HepG2 (cell line): ENCODE measurements around the gene MUC22. TPM values are rescaled to one million over a fixed set of nuclear protein-coding genes. Genes with fewer than 3 reads are reported as not detected.

Source experiments
- ATAC-seq: fragments of 200-7000 bp; cut with Tn5 transposase; 3 replicates; pipeline ENCODE4 v1.9.1; 2020; ENCODE audit warnings: mild to moderate bottlenecking, moderate library complexity
- BruUV-seq: library from RNA; stranded (reverse); fragments of 400-500 nt; replicated peaks from 2 replicates; lab custom pipeline; 2021; lab: Mats Ljungman, UMichigan
- CTCF ChIA-PET: fragments of 300-600 bp; formaldehyde crosslinking; extraction: SDS; loops from one replicate; lab custom pipeline; 2021; ENCODE audit warnings: low total read pairs, inconsistent platforms, low intra/inter-chr PET ratio; lab: Yijun Ruan, JAX
- POLR2A ChIA-PET: fragments of 350-600 bp; sonication (Branson Sonifier 250); formaldehyde crosslinking; loops from one replicate; lab custom pipeline; 2020; ENCODE audit warnings: antibody characterized with exemption, inconsistent platforms; lab: Yijun Ruan, JAX
- DNase-seq: peaks from one replicate; pipeline ENCODE4 v3.0.0-alpha.2; 2015; ENCODE audit warnings: low spot score
- FAIRE-seq: peaks from 3 replicates; lab custom pipeline; 2011; peaks lifted over from hg19 to GRCh38; lab: Jason Lieb, UNC
- H2AFZ ChIP-seq: one replicate; pipeline ENCODE4 v1.6.1; 2011; ENCODE audit warnings: low read length, inconsistent platforms
- H3K27ac ChIP-seq: fragments of 300-600 bp; 3 replicates; pipeline ENCODE4 v1.8.0; 2011; ENCODE audit warnings: mixed run types, mild to moderate bottlenecking, mixed read lengths, low read length, inconsistent platforms; ENCODE audit not compliant: insufficient read depth; ENCODE audit errors: extremely low read length
- H3K27me3 ChIP-seq, 2 experiments: fragments of 200-600 bp in 1 of 2; 2 replicates in 1 of 2; 3 replicates in 1 of 2; pipeline versions ENCODE4 v1.6.0 to v1.8.0; 2011; ENCODE audit warnings: low read length in 2 of 2, mild to moderate bottlenecking in 2 of 2, moderate library complexity in 2 of 2, inconsistent platforms in 1 of 2; ENCODE audit not compliant: insufficient read depth in 2 of 2, control insufficient read depth in 1 of 2
- H3K36me3 ChIP-seq, 2 experiments: fragments of 200-600 bp in 1 of 2; replicated peaks in 1 of 2; 2 replicates in 1 of 2; 3 replicates in 1 of 2; pipeline versions ENCODE4 v1.5.1 to v1.8.0; 2011; ENCODE audit warnings: low read length in 2 of 2, inconsistent platforms in 1 of 2; ENCODE audit not compliant: insufficient read depth in 2 of 2, control insufficient read depth in 1 of 2
- H3K4me1 ChIP-seq: 2 replicates; pipeline ENCODE4 v1.5.1; 2012; ENCODE audit warnings: low read length, inconsistent platforms; ENCODE audit not compliant: insufficient read depth
- H3K4me2 ChIP-seq: 2 replicates; pipeline ENCODE4 v1.6.0; 2011; ENCODE audit warnings: low read depth, low read length, inconsistent platforms
- H3K4me3 ChIP-seq, 3 experiments: fragments of 200-600 bp in 1 of 3; sonication (generic), shearing (Covaris generic) in 1 of 3; replicated peaks in 1 of 3; 2 replicates each; pipeline ENCODE4 v1.5.1; 2011 to 2016; ENCODE audit warnings: low read length in 3 of 3, inconsistent platforms in 2 of 3, low read depth in 2 of 3, mild to moderate bottlenecking in 2 of 3, control low read depth in 1 of 3, mixed read lengths in 1 of 3; ENCODE audit not compliant: insufficient read depth in 1 of 3
- H3K79me2 ChIP-seq: one replicate; pipeline ENCODE4 v1.6.1; 2011; ENCODE audit warnings: low read length, inconsistent platforms; ENCODE audit not compliant: insufficient read depth
- H3K9ac ChIP-seq: 2 replicates; pipeline ENCODE4 v1.6.0; 2011; ENCODE audit warnings: mild to moderate bottlenecking, low read depth, low read length, inconsistent platforms; ENCODE audit not compliant: insufficient read depth
- H3K9me3 ChIP-seq: 2 replicates; pipeline ENCODE4 v1.5.1; 2012; ENCODE audit warnings: mild to moderate bottlenecking, low read length
- H4K20me1 ChIP-seq: 2 replicates; pipeline ENCODE4 v1.6.0; 2011; ENCODE audit warnings: inconsistent platforms, mild to moderate bottlenecking, low read length, moderate library complexity; ENCODE audit not compliant: insufficient read depth
- ATAD3A ChIP-seq: sonication (generic); formaldehyde crosslinking; IDR thresholded peaks from 2 replicates; pipeline ENCODE4 v1.4.0; 2020; ENCODE audit warnings: missing genetic modification reagents
- ATF5 ChIP-seq: sonication (generic); formaldehyde crosslinking; IDR thresholded peaks from 2 replicates; pipeline ENCODE4 v1.4.0; 2020; ENCODE audit warnings: mild to moderate bottlenecking, low read depth, missing genetic modification reagents
- ELK4 ChIP-seq: sonication (generic); formaldehyde crosslinking; IDR thresholded peaks from 2 replicates; pipeline ENCODE4 v1.9.0; 2021; ENCODE audit warnings: missing genetic modification reagents, borderline replicate concordance
- MAFG ChIP-seq: sonication (generic); formaldehyde crosslinking; IDR thresholded peaks from 2 replicates; pipeline ENCODE4 v1.5.1; 2020; ENCODE audit warnings: mild to moderate bottlenecking, missing genetic modification reagents
- MEIS2 ChIP-seq: sonication (generic); formaldehyde crosslinking; IDR thresholded peaks from 2 replicates; pipeline ENCODE4 v1.9.0; 2021; ENCODE audit warnings: mild to moderate bottlenecking, missing genetic modification reagents
- SP5 ChIP-seq: IDR thresholded peaks from 2 replicates; pipeline ENCODE4 v1.6.1; 2016; ENCODE audit warnings: low read depth, borderline replicate concordance
- TFE3 ChIP-seq: IDR thresholded peaks from 2 replicates; pipeline ENCODE4 v1.6.1; 2016
- TP53 ChIP-seq: sonication (generic); formaldehyde crosslinking; conservative IDR thresholded peaks from 2 replicates; pipeline ENCODE4 v1.4.0; 2020; ENCODE audit warnings: missing genetic modification reagents
- ZFAT ChIP-seq: sonication (generic); formaldehyde crosslinking; conservative IDR thresholded peaks from 2 replicates; pipeline ENCODE4 v1.8.1; 2023; ENCODE audit warnings: missing genetic modification reagents, inconsistent platforms
- ZFP62 ChIP-seq: sonication (generic); formaldehyde crosslinking; IDR thresholded peaks from 2 replicates; pipeline ENCODE4 v1.4.0; 2020; ENCODE audit warnings: missing genetic modification reagents
- ZKSCAN1 ChIP-seq: fragments of 150-350 bp; IDR thresholded peaks from 2 replicates; pipeline ENCODE4 v1.6.1; 2014; ENCODE audit warnings: low read length
- ZNF24 ChIP-seq: fragments of 450-650 bp; IDR thresholded peaks from 2 replicates; pipeline ENCODE4 v1.6.1; 2017; ENCODE audit warnings: antibody characterized with exemption, mild to moderate bottlenecking
- WGBS: methylation state at CpG from one replicate; pipeline ENCODE4 v1.1.6; 2017; ENCODE audit warnings: low lambda C conversion rate; 5-methylcytosine and 5-hydroxymethylcytosine counted together
- in situ Hi-C: cut with HindIII; loops from 2 replicates; pipeline ENCODE4 v1.10.0; 2017; ENCODE audit warnings: low pct_unique_long_range_greater_than_20kb; ENCODE audit not compliant: extremely low pct_ligation_motif_present
- intact Hi-C: fragments of 100-400 bp; cut with micrococcal nuclease; formaldehyde crosslinking; loops from one replicate; pipeline ENCODE4 v1.10.0; 2022; ENCODE audit not compliant: unreplicated experiment
- polyA plus RNA-seq, 8 experiments: library from polyadenylated mRNA; depleted of rRNA in 3 of 8; stranded (reverse) in 7 of 8; unstranded in 1 of 8; fragments of >200 nt; fragmentation: Illumina TruSeq in 4 of 8; extraction: Trizol in 4 of 8; gene quantifications; 2 replicates each; pipeline versions ENCODE4 v1.2.1 to v1.2.3, GENCODE V29; 2011 to 2016; ENCODE audit warnings: low read depth in 4 of 8, missing spikeins in 1 of 8, mixed read lengths in 1 of 8; ENCODE audit not compliant: insufficient read depth in 1 of 8
- total RNA-seq, 5 experiments: library from RNA; depleted of rRNA; stranded (reverse); fragments of >200 nt; fragmentation: Illumina TruSeq; extraction: Trizol; gene quantifications; 2 replicates each; pipeline ENCODE4 v1.2.3, GENCODE V29; 2016; ENCODE audit warnings: low read depth in 1 of 5
- TF ChIP-seq, protein P1 (sequence below): IDR thresholded peaks from 2 replicates; pipeline ENCODE4 v1.6.1; 2016; ENCODE audit warnings: control low read depth

The MUC22 gene
- total and polyA plus RNA-seq, 2 of the 13 experiments (the other 11 are each of a cell fraction or from before 2014, with no cell fraction given) = not detected

DNA sequence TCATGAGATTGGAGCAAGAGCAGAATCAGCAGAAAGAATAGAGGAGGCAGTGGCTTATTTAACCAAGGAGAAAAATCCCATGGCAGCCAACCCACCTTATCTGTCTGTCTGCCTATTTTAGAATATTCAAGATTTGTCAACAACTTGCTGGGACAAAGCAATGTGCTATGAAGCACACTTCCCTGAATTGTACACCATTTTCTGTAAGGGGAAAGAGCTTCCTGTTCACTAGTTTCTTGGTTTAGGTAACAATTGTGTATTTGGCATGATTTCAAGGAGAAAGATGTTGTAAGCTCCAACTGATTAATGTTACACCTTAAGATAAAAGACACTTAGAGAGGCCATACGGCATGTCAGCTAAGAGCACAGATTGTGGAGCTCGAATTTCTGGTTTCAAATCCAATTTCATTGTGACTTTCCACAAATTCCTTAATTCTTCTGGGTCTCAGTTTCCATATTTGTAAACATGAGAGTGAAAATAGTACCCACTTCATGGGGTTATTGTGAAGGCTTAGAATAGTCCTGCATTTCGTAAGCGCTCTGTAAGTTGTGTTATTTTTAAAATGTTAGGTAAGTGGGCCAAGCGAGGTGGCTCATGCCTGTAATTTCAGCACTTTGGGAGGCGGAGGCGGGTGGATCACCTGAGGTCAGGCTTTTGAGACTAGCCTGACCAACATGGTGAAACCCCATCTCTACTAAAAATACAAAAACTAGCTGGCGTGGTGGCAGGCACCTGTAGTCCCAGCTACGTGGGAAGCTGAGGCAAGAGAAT lies 4.8 kb upstream of the MUC22 start:
- no peaks in the 10 kb centered on the region for H3K9me3 ChIP-seq
- no peaks in the 10 kb centered on the region for H3K79me2 ChIP-seq
- H3K27me3 ChIP-seq = peaks cover 0 to 12% of the 10 kb centered on the region in 2 experiments; a peak in 2 of 5 replicates
- no peaks in the 10 kb centered on the region for H3K36me3 ChIP-seq
- H3K4me2 ChIP-seq = no peak overlapping the region
- DNase-seq (no peak), ATAC-seq (no peak), FAIRE-seq (no peak)
- no peak overlapping the region for H3K4me3 ChIP-seq
- H2AFZ ChIP-seq = no peak overlapping the region
- ChIA-PET CTCF (no interaction called here), POLR2A (no interaction called here)
- in situ Hi-C loops (no loop called here), intact Hi-C loops (no loop called here)
- 55% methylated on average over 9 of the region's 9 CpGs for WGBS
- H3K27ac ChIP-seq = no peak overlapping the region
- BruUV-seq = no TSS peak
- no peak overlapping the region for H3K9ac ChIP-seq
- H4K20me1 ChIP-seq = no peaks in the 10 kb centered on the region
- peaks cover 7% of the 10 kb centered on the region; the same call in 1 of the 2 replicates for H3K4me1 ChIP-seq
- TF ChIP-seq ZKSCAN1 = no peak
- TF ChIP-seq, protein P1, sequence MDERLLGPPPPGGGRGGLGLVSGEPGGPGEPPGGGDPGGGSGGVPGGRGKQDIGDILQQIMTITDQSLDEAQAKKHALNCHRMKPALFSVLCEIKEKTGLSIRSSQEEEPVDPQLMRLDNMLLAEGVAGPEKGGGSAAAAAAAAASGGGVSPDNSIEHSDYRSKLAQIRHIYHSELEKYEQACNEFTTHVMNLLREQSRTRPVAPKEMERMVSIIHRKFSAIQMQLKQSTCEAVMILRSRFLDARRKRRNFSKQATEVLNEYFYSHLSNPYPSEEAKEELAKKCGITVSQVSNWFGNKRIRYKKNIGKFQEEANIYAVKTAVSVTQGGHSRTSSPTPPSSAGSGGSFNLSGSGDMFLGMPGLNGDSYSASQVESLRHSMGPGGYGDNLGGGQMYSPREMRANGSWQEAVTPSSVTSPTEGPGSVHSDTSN (CRISPR knock-in tag) = no peak
- TF ChIP-seq ATAD3A (CRISPR knock-in tag) = no peak
- no peak for TF ChIP-seq ZNF24
- no peak for TF ChIP-seq ZFP62
- TF ChIP-seq TP53 = no peak
- no peak for TF ChIP-seq MAFG
- TF ChIP-seq TFE3 (CRISPR knock-in tag) = no peak
- no peak for TF ChIP-seq ELK4
- TF ChIP-seq SP5 (CRISPR knock-in tag) = no peak
- TF ChIP-seq ZFAT (CRISPR knock-in tag) = no peak
- no peak for TF ChIP-seq MEIS2
- no peak for TF ChIP-seq ATF5 (CRISPR knock-in tag)
